Inferior parietal cortex (tissue), 1 donor: ENCODE measurements around the gene TRPM5.

Experiments
- DNase-seq: peaks from one replicate; pipeline ENCODE4 v3.0.0-alpha.2; 2016; ENCODE audit errors: extremely low spot score

The TRPM5 gene

DNA sequence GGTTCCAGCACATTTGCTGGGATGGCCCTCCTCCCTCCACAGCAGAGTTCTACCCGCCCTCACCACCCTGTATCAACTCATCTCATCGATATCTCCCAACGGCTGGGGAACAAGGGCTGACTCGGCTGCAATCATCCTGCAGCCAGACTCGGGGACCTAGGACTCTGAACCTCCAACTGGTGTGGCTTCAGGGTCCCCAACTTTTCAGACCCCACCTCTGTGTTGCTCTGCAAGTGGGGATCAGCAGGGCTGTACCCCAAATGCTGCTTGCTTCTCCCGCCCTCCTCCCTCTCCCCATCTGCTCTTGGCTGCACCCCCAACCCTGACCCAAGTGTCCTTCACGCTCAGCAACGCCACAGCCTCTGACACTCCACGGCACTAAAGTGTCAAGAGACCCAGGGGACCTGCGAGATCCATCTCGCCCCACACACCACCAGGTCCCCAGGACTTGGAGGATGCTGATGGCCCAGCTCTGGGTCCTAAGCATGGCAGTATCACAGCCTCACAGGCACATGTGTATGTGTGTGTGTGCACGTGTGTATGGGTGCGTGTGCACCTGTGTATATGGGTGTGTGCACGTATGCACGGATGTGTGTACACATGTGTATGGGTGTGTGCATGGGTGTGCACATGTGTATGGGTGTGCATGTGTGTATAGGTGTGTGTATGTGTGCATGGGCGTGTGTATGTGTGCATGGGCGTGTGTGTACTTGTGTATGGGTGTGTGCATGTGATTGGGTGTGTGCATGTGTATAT is 26.9 kb upstream of the TRPM5 start:
- no peak for DNase-seq

DNA sequence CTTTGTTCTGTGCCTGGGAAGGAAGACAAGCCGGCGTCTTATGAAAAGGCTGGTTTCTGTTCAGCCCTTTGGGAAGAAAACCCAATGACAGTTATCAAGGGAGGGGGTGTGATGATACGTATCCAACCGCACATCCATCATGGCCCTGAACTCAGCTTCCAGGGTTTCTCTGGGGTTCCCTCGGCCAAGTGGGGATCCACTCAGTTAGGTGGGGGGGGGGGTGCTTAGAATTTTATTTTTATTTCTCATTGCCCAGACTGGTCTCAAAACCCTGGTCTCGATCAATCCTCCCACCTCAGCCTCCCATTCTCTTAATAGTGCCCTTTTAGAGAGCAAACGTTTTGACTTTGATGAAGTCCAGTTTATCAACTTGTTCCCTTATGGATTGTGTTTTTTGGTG is 26.2 kb upstream of the TRPM5 start:
- DNase-seq = no peak

DNA sequence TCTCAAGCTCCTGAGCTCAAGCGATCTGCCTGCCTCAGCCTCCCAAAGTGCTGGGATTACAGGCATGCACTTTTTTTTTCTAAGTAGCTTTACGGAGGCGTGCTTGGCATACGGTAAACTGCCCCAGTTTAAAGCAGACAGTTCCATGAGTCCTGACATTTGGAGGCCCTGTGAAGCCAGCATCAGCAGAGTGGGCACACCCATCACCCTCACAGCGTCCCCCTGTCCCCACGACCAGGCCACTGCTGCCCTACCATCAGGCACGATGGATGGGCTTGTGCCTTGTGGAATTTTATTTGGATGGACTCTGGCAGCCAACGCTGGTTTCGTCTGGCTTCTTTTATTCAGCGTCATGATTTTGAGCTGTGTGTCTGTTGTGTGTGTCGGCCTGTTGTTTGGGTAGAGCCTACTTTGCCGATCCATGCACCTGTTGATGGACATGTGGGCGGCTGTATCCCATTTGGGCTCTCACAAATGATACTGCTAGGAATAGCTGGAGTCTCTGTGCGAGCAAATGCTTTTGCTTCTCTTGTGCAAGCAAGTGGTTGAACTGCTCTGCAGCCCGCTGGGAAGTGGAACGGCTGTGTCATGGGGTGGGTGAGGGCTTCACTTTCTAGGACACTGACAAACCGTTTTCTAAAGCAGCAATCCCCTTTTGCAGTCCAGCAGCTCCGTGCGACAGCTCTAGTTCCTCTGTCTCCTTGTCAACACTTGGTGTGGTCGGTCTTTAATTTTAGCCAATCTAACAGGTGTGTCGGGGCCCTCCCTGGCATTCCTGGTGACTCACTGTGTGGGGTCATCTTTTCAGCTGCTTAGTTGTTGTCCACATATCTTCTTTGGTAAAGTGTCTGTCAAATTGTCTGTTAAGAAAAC is 24.3 kb upstream of the TRPM5 start:
- no peak for DNase-seq

DNA sequence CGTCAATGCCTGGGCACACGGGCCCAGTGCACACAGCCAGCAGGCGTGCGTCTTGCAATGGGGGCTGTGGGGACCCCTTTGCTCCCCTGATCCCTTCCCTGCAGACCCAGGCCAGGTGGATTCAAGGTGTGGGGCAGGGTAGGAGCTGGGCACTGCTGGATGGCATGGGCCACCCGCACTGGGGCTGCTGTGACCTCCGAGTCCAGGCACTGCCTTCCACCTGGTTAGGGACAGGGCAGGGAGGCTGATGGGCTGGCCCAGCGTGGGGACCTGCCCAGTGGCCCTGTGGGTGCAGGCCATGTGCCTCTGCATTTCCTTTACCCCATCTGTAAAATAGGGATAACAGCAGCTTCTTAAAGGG is 23.4 kb upstream of the TRPM5 start:
- no peak for DNase-seq

DNA sequence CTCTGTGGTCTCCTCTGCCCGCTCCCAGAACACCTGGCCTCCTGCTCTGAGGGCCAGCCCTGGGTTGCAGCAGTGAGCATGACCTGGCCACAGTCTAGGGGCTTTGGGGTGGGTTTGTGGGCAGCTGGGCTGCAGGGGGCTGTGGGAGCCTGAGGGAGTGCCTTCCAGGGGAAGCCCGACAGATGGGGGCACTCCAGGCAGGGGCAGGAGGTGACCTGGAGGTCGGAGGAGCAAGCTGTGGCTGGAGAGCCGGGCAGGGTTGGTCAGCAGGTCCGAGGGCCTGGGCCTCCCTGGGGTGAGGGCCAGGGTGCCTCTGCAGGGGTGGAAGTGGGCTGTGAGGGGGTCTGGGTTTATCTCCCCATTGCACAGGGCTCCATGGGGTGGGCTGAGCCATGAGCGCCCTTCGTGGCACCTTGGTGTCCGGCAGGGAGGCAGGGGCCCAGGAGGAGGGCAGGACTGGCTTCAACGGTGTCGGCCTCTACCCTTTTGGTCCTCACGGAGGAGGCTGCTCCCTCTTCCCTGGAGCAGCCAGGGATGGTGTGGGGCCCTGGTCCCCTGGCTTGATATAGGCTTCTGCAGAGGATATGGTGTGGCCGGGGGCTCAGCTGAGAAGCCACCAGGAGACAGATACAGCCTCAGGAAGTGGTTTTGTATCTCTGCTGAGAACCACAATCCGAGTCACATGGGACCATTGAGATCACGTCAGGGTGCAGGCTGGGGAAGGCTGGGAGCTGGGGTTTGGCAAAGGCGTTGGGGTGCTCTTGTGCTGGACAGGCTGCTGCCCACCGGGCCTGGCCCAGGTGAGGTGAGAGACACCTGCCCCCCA is 22.8 kb upstream of the TRPM5 start:
- no peak for DNase-seq

DNA sequence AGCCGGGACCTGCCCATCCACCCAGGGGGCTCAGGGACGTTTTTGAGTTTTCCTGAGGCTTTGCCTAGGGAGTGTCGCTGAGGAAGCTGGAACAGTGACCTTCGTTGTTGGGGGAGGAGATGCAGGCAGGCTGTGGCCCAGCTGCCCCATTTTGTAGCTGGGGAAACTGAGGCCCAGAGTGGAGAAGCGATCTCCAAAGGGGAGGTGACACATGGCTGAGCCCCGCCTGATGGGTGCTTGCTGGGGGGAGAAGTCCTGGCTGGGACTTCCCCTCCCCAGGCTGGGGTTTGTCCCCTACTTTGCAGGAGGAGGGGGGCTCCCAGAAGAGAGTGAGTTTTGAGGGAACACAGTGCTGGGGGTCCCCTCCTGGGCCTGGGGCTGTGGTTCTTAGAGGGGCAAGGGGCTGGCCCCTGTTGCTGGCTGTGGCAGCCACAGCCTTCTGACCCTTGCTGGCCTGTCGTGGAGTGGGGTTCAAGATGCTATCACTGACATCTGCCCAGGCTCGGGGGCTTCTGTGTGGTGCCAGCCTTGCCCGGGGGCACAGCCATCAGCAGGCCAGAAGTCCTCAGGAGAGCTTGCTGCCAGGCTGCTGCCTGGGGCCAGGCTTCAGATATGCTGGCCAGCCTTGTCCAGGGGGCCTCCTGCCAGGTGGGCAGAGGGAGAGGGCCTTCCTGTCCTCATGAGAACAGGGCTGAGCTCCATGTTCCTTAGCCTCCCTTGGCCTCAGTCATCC is 21.9 kb upstream of the TRPM5 start:
- DNase-seq = no peak

DNA sequence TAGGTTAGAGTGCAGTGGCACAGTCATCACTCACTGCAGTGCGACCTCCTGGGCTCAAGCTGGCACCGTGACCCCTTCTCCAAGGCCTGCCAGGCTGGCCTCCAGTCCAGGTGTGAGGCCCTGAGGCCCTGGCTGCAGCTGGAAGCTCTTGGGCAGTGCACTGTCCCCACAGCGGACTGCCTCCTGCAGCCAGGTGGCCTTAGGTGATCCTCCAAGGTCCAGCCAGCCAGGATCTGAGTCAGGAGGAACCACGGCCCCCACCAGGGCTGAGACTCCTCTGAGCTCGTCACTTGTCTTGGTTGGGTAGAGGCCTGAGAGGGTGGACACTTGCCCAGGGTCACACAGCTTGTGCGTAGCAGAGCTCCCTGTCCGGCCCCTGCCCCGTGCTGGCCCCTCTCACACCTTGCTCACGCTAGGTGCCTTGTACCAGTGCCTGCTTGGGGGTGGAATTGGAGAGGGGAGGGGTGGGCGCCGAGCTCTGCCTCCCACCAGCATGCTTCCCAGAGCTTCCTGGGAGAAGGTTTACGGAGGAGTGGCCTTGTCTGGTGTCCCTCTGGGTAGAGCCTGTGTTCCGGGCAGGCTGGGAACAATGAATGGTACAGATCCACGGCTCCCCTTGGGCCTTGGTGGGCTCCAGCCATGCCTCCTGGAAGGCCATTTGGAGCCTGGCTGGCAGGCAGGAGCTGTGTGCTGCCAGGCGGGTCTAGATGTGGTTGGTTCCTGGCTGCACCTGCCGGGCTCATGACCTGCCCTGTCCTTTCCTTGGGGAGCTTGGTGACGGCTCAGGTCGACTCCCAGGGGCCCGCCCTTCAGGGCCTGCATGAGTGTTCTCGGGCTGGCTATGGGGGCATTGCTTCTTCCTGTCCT is 21.1 kb upstream of the TRPM5 start:
- no peak for DNase-seq

DNA sequence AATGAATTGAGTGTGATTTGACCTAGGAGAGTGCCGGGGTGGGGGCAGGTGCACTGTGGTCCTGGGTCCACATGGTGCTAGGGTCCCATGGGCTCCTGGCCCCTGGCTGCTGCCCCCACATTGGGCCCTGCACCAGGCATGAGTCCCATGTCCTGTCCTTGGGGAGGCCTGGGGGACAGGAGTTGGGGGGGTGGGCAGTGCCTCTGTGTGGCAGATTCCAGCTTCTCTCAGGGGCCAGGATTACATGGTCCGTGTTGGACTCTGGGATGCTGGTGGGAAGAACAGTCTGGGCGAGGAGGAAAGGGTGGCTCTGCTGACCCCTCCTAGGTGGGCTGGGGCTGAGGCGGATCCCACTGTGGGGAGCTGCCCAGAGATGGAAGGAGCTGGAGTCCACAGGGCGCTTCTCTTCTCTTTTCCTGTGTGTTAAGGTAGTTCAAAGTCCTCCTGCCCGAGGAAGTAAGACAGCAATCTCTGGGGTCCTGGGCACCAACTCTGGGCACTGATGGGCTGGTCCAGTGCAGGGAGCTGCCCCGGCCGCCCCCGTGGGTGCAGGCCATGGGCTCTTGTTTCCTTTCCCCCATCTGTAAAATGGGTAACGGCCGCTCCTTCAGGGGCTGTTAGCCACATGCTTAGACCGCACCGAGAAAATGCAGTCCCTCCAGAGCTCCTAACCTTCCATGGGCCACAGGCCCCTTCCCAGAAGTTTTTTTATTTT is 20.3 kb upstream of the TRPM5 start:
- no peak for DNase-seq

DNA sequence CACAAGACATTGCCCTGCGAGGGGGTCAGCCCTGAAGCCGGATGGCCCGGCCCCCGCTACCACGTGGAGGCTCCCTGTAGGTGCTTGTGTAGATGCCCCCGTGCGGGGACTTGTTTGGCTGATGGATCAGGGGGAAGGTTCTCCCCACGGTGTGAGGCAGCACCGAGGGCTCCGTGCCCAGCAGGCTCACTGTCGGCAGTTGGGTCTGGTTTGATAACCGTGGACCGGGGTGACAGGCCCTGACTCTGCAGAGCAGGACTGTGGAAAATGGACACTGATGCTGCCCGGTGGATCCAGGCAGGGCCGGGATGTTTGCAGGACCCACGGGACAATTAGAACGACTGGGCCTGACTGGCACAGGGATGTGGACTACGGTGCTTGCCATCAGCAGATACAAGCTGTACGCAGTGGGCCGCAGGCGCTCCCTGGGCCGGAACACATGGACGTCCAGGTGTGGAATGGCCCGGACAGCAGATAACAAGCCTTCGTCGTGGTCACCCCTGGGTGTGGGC is 19.5 kb upstream of the TRPM5 start:
- no peak for DNase-seq

DNA sequence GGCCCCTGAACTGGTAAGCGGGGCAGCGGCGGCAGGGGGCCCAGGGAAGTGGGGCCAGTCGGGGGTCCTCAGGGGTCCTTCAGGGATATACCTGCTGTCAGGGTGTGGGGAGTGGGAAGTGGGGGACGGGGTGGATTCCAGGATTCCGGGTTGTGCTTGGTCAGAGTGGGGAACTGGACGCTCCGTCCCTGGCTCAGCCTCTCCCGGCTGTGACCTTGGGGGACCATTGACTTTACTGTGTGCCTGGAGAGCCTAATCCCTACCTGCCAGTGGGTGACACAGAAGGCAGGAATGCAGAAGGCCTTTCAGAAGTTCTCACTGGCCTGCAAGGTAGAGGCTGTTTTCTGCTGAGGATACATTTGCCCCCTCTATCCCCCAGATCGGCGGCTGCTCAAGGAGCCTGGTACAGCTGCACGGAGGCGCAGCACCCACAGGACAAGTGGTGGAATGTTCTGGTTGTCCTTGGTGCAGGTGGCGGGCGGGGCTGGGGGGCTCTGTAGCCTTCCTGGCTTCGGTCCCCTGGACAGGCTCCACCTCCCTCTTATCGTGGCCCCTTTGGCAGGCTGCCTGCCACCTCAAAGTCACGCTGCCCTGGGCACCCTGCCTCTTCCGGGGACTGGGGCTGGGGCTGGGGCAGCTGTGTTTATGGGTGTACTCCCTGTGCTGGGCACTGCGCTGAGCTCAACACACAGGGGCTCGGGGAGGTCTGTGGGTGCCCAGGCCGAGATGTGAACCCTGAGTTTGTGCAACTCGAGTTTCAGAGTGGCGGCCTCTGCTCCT is 18.9 kb upstream of the TRPM5 start:
- DNase-seq = no peak

DNA sequence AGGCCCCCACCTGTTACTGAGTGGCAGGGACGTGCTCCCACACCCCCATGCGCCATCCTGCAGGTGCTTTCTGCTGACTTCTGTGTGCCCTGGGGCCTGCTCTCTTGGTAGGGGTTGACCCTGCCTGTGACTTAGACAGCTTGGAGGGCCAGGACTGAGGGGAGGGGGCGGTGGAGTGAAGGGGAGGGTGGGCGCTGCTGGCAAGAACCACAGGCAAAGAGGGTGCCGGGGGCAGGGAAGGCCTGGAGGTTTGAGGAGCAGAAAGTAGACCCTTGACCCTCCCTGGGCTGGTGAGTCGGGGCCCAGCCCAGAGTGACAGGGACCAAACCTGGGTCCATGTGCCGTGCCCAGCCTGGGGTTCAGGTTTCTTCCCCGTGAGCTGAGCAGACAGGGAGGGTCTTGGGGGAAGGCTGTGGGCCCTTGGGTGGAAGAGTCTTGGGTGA is 18.2 kb upstream of the TRPM5 start:
- DNase-seq = no peak

DNA sequence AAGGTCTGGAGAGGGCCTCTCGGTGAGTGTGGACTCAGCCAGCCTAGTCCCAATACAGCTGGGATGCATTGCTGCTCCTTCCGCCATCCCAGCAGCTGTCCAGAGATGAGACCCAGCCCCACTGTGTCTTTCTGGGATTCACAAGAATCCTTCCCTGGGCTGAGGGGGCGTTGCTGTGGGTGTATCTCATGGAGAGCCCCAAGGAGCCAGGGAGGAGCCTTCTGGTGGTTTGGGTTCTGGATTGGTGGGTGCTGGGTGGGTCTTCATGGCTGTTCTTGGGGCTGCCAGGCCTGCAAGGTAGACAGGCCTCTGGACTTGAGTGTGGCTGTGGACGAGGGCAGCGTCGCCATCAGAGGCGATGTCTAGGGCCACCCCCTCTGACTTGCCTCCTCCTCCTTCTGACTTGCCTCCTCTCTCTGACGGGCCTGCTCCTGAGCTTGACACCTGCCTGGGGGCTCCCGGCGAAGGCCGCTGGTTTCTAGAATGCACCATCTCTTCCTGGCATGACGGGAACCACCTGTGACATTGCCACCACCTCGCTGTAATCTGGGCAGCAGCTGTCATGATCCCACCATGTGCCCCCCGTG is 17.7 kb upstream of the TRPM5 start:
- DNase-seq = no peak

DNA sequence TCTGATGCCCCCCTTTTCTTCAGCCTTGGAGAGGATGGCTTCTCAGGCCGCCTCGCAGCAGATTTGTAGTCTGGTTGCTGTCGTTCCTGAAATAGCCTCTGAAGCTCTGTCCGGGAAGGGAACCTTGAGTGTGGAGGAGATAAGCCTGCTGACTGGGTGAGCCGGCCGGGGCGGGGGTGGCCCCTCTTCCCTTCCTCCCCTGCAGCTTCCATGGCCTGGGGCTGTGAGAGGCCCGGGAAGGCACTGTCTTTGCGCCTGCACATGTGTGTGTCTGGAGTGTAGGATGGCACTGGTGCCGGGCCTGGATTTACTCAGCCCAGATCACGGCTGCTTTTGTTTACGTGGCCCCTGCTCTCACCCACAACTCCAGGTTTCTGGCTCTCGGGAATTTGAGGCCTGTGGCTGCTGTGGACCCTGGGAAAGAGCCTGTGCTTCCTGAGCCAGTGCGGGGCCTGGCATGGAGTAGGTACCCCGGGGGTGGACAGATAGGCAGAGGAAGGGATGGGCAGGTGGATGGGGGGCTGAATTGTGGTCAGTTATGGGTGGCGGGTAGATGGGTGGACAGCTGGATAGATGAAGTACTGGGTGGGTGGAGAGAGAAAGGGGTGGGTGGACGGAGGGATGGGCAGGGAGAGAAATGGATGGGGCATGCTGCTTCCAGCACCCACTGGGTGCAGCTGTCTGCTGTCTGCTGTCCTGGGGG is 17.1 kb upstream of the TRPM5 start:
- DNase-seq = no peak

DNA sequence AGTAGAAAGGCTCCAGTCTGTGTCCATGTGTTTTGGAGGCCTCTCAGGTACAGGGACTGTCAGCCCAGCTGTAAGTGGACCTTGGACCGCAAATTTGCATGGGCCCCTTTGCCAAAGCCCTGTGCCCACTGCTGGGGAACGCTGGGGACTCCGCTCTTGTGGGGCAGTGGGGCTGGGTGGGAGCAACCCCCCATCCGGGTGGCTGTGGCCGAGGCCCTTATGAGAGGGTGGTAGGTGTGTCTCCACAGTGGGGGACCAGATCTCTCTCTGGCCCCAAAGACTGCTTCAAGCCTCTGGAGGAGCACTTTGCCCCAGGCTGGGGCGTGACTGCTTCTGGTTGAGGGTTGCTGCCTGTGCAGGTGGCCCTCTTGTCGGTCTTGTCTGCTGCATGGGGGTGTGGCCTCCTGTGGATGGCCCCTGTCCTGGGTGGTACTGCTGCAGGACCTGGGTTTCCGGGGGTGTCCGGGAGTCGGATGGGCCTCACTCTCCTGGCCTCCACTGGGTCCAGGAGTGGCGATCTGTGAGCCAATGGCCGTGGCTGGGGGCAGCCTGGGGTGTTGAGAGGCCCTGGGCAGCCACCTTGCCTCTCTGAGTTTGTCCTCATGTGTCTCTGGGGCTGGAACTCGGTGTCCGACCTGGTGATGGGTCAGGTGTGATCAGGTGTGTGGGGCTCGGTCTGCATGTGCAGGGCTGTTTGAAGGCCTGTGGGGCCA is 16.4 kb upstream of the TRPM5 start:
- DNase-seq = no peak

DNA sequence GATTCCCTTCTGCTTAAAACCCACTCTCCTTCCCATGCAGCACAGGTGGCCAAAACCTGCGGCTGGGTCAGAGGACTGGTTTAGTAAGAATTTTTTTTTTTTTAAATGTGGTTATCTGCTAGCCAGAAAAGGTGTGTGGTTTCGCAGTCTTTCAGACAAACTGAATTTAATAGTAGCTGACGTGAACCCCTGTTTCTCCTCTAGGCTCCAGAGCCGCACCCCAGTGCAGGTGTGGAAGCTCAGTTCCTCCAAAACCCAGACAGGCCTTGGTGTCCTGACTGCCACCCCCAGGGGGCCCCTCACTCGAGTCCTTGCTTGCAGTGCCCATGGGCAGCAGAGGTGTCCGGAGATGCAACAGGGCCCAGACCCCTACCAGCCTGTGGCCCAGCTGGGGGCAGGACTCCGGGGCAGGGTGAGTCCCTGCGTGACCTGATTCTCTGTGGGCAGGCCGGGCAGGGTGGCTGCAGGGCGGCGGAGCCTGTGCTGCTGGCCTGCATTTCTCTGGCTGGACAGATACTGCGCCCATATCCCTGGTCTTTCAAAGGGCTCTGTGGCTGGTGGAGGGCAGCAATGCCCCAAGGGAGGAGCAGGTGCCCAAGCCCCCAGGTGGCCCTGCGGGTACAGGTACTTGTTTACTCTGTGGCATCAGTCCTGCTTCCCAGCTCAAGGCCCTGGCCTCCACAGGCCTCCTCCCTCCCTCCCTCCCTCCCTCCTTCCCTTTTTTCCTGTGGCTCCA is 15.7 kb upstream of the TRPM5 start:
- DNase-seq = no peak

DNA sequence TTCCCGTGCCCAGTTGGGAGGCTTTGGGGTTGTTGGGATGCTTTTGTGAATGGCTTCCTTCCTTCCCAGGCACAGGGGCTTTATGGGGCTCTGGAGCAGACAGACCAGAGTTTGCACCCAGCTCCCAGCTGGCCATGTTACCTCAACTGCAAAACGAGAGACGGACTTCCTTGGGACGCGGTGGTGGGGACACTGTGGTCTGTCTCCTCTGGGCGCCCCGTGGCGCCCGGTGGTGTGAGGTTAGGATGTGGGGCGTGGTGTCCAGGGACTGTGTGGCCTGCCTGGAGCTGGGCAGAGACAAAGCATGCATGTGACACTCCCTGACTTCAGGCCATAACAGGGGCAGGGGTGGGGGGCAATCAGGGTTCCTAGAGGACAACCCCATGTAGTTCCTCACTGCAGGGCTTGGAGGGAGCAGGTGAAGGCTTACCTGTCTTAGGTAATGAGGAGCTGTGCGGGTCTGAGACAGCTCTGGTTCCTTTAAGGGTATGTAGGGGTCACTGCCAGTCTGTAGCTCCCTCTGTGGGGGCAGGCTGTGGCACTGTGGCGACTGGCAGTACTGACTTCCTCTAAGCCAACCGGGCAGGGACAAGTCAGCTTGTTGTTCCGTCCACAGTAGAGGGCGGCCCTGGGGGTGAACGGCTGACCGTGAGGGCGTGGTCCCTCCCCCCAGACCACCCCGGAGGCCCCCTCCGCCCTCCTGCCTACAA is 14.9 kb upstream of the TRPM5 start:
- DNase-seq = no peak
